ENCODE data around the gene SLC9A9.

- no peak for TF ChIP-seq CTCF (IDR thresholded peaks at IDR 0.05; ENCODE audit: low read length)
- TF ChIP-seq EZH2phosphoT487 (IDR thresholded peaks at IDR 0.05; ENCODE audit: low read length), result no peak
These were observed 282.3 kb downstream of the SLC9A9 start for GRCh38 chr3:143565951-143566350.
